NCI-H526 (cell line): ENCODE data around the gene ALLC.
A peak's percentile ranks its signal among the peaks of the same experiment; 100 is the strongest.

Experiments used
- DNase-seq, 2 experiments: peaks; one replicate each; lab custom pipeline; 2025; lab: John Stamatoyannopoulos, UW

The ALLC gene

DNA sequence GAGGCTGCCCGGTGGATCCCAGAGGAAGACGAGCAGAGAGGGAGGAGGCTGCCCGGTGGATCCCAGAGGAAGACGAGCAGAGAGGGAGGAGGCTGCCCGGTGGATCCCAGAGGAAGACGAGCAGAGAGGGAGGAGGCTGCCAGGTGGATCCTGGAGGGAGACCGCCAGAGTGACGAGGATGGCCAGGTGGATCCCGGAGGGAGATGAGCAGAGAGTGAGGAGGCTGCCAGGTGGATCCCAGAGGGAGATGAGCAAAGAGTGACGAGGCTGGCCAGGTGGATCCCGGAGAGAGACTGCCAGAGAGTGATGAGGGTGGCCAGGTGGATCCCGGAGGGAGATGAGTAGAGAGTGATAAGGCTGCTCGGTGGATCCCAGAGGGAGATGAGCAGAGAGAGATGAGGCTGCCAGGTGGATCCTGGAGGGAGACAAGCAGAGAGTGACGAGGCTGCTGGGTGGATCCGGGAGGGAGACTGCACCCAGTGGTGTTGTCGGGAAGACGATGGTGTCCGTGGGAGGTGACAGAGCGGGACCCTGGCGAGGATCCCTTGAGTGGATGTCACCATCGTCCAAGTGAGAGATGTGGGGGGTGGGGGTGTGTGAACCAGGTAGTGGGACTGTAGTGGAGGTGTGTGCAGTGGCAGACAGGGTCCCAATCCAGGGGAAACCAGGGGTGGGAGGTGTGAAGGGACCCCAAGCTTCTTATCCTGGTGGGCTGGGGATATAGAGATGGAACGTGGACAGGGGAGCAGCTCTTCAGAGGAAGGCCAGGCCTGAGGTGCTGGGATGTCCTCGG, 67.7 kb downstream of the ALLC start:
- DNase-seq = no peak

DNA sequence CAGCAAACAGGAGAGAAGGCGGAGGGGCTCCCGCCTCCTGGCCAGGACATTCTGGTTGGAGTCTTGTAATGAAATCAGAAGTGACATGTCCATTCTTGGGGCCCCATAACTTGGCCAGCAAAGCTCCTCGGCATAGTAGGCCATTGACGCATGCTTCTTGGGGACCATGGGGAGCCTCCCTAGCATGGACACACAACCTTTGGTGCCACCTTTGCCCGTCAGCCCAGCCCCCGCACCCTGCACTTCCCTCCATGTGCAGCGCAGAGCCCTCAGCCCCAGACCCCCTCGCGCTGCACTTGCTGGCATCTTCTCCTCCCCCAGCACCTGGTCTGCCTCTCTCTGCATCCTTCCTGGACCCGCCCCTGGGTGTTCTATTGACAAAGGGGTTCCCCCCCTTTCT, 68.5 kb downstream of the ALLC start:
- DNase-seq = no peak

DNA sequence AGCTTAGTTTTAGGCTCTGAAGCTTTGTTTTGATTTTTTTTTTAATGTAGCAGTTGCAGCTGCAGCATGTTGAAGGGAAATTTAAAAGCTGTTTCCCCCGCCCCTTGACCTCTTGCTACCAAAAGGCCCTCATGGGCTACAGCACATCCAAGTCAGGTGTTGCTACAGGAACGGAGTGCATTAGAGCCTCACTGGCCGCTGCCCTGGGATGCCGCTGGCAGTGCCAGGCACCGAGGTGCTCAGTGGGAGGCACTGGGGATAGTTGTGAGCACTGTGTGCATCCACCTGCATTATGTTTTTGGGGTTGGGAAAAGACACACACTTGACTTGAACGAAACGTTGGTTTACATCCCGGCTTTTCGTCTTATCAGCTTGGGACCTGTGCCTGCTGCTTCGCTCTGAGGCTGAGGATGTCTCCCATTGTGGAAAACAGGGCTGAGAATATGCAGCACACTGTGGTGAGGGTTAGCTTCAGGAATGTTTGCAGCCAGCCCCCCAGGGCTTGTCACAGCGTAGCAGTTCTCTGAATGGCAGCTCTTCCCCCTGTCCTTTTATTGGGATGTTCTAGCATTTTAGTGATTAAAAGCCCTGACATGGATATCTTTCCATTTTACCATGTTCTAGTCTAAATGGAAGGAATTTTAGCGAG, 69.5 kb downstream of the ALLC start:
- no peak for DNase-seq

GRCh38 chr2:3728104-3729054, 70.4 kb downstream of the ALLC start:
- peak in 1 of 2 experiments; percentile 51 for DNase-seq

- DNase-seq = no peak
These were observed 71.1 kb downstream of the ALLC start for GRCh38 chr2:3729055-3729448.

GRCh38 chr2:3729786-3730185, 71.8 kb downstream of the ALLC start:
- no peak for DNase-seq

- no peak for DNase-seq
These were observed 72.6 kb downstream of the ALLC start for GRCh38 chr2:3730646-3731045.

- DNase-seq = no peak
These were observed 73.8 kb downstream of the ALLC start for GRCh38 chr2:3731829-3732228.

DNA sequence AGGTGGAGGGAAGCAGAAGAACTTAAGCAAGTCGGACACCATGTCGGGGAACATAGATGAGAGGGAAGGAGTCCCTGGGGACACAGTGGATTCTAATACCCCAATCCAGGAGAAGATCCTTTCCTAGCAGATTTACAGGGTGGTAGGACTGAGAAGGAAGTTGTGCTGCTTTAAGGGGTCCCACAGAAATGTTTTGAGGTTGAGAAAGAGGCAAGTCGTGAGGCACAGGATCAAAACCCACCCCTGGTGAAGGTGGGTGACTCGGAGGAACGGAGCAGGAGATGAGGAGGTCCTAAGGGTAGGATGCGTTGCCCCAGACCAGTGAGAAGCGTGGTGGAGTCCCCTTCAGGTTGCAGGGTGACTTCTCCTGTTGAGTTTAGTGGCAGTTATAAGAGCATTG, 78.1 kb downstream of the ALLC start:
- DNase-seq = no peak

DNA sequence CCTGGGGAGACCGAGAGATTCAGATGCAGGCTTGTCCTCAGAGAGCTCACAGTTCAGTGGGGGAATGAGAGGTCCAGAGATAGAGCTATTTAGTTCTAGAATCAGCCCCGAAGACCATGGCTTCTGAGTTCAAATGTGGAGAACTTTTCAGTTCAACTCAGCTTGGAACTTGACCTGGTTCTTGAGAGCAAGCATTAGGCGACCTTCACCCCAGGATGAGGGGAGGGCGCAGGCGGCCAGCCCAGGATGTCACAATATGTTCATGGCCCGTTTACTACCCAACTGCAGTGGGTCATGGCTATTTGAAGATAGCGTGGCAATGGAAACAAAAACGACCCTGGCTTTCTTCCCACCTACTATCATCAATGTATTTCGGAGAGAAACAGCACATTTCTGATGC, 79.1 kb downstream of the ALLC start:
- DNase-seq = no peak

GRCh38 chr2:3738454-3738853, 80.5 kb downstream of the ALLC start:
- peak in 1 of 2 experiments; percentile 33 for DNase-seq

- DNase-seq = no peak
These were observed 81.3 kb downstream of the ALLC start for GRCh38 chr2:3739313-3739712.

GRCh38 chr2:3741396-3741795, 83.4 kb downstream of the ALLC start:
- no peak for DNase-seq

GRCh38 chr2:3741867-3742602, 84.0 kb downstream of the ALLC start:
- DNase-seq = no peak

- no peak for DNase-seq
These were observed 84.9 kb downstream of the ALLC start for GRCh38 chr2:3742743-3743508.

GRCh38 chr2:3743951-3744555, 86.1 kb downstream of the ALLC start:
- DNase-seq = no peak

- DNase-seq = no peak
These were observed 87.9 kb downstream of the ALLC start for GRCh38 chr2:3745920-3746319.

DNA sequence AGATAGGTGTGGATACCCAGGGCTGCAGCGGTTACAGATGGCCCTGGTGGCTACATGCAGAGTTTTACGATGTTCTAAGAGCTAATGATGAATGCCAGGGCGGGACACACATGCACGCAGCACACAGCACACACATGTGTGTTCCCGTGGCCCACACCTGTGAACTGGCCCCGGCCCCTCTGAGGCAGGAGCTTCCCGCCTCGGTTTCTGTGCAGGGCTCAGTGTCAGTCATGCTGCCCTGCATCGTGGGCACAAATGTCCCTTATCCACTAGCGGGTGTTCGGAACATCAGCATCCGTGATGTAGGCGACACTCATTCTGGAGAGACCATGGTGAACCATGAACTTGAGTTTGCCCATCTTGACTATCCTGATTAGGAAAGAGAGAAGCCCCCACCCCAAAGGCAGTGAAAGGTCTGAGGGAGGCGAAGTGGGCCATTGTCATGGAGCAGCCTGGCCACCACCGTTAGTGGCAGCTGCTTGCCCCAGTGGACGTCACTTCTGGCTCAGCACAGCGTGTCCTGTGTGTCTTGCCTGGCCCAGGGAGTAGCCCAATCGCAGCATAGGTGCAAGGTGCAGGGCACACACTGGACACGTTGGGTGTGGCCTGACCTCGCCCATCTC, 89.1 kb downstream of the ALLC start:
- DNase-seq = no peak

- no peak for DNase-seq
These were observed 89.8 kb downstream of the ALLC start for GRCh38 chr2:3747826-3748225.

DNA sequence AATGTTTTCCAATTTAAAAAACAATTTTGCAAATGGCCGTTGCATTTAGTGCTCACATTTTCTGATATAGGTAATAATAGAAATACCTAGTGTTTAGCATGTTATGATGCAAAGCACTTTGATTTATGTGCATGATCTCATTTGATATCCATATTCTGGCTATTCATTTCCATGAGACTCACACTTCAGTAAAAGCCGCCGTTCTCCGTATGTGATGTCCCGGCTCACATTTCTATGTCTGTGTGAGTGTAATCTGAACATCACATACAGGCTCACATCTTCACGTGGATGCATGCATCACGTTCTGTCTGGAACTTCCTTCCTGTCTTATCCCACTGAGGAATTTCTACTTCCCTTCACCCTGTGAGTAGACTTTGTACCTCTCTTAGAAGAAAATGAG, 91.2 kb downstream of the ALLC start:
- DNase-seq = no peak
